GM12878 (cell line): ENCODE measurements around the gene MAPK1. TPM values are rescaled to one million over a fixed set of nuclear protein-coding genes. Genes with fewer than 3 reads are reported as not detected.
A peak's percentile ranks its signal among the peaks of the same experiment; 100 is the strongest.

Source experiments
- CBX5 ChIP-seq: sonication (generic); IDR thresholded peaks from 2 replicates; pipeline ENCODE4 v1.6.1; 2016; ENCODE audit warnings: low read depth, moderate library complexity, mild to moderate bottlenecking, inconsistent platforms
- KAT2A ChIP-seq: conservative IDR thresholded peaks from 2 replicates; pipeline ENCODE4 v1.6.1; 2011; ENCODE audit warnings: low read depth, low read length; ENCODE audit not compliant: control insufficient read depth
- NR2F1 ChIP-seq: fragments of 450-650 bp; conservative IDR thresholded peaks from 2 replicates; pipeline ENCODE4 v1.6.1; 2017; ENCODE audit warnings: mild to moderate bottlenecking
- RELA ChIP-seq: fragments of 450-650 bp; IDR thresholded peaks from 2 replicates; pipeline ENCODE4 v1.8.0; 2014; ENCODE audit warnings: borderline replicate concordance; ENCODE audit not compliant: partially characterized antibody
- SREBF2 ChIP-seq: IDR thresholded peaks from 2 replicates; pipeline ENCODE4 v1.6.1; 2012; ENCODE audit warnings: mild to moderate bottlenecking, low read length
- TCF7 ChIP-seq: IDR thresholded peaks from 2 replicates; pipeline ENCODE4 v1.6.1; 2014; ENCODE audit warnings: antibody characterized with exemption, borderline replicate concordance
- ZNF207 ChIP-seq: fragments of 450-650 bp; IDR thresholded peaks from 2 replicates; pipeline ENCODE4 v1.6.1; 2014; ENCODE audit warnings: antibody characterized with exemption, mild to moderate bottlenecking, borderline replicate concordance
- ZNF217 ChIP-seq: fragments of 450-650 bp; IDR thresholded peaks from 2 replicates; pipeline ENCODE4 v1.6.1; 2017; ENCODE audit warnings: antibody characterized with exemption, mild to moderate bottlenecking
- ZNF384 ChIP-seq: IDR thresholded peaks from 2 replicates; pipeline ENCODE4 v1.6.1; 2012; ENCODE audit warnings: low read depth, mild to moderate bottlenecking, low read length, improper control_type of control experiment, borderline replicate concordance
- polyA plus RNA-seq, 11 experiments: library from polyadenylated mRNA; depleted of rRNA in 4 of 11; unstranded in 6 of 11; stranded (reverse) in 5 of 11; fragments of >200 nt; fragmentation: Nextera tagmentation in 4 of 11; fragmentation: Illumina TruSeq in 1 of 11; extraction: Ambion mirVana in 4 of 11; extraction: Trizol in 1 of 11; gene quantifications; 1 replicate in 1 of 11; 2 replicates in 10 of 11; pipeline versions ENCODE4 v1.2.1 to v1.2.3, GENCODE V29; 2011 to 2016; ENCODE audit warnings: inconsistent platforms in 2 of 11, missing spikeins in 2 of 11, low read depth in 1 of 11
- total RNA-seq, 4 experiments: library from RNA; depleted of rRNA in 3 of 4; stranded (reverse); fragments of >200 nt in 3 of 4; fragmentation: Illumina TruSeq in 1 of 4; extraction: Trizol in 1 of 4; gene quantifications; 2 replicates each; pipeline versions ENCODE4 v1.2.1 to v1.2.3, GENCODE V29; 2013 to 2021
- TF ChIP-seq, protein P1 (sequence below): fragments of 150-350 bp; IDR thresholded peaks from 2 replicates; pipeline ENCODE4 v1.6.1; 2014; ENCODE audit warnings: mild to moderate bottlenecking, low read depth, low read length
- TF ChIP-seq, protein P2 (sequence below): fragments of 450-650 bp; IDR thresholded peaks from 2 replicates; pipeline ENCODE4 v1.6.1; 2016; ENCODE audit warnings: mild to moderate bottlenecking, moderate library complexity, borderline replicate concordance
- TF ChIP-seq, protein P3 (sequence below): IDR thresholded peaks from 2 replicates; pipeline ENCODE4 v1.6.1; 2011; ENCODE audit warnings: low read depth, mild to moderate bottlenecking, low read length, moderate library complexity, borderline replicate concordance; ENCODE audit errors: extremely low read depth
- TF ChIP-seq, protein P4 (sequence below): IDR thresholded peaks from 2 replicates; pipeline ENCODE4 v1.6.1; 2011; ENCODE audit warnings: borderline replicate concordance, low read depth, mild to moderate bottlenecking, moderate library complexity, low read length; ENCODE audit not compliant: insufficient read depth, poor library complexity, severe bottlenecking
- TF ChIP-seq, protein P5 (sequence below): fragments of 450-650 bp; IDR thresholded peaks from 2 replicates; pipeline ENCODE4 v1.6.1; 2017; ENCODE audit warnings: borderline replicate concordance
- TF ChIP-seq, protein P6 (sequence below): fragments of 450-650 bp; formaldehyde crosslinking; IDR thresholded peaks from 2 replicates; pipeline ENCODE4 v1.4.0; 2022; ENCODE audit warnings: mild to moderate bottlenecking, moderate library complexity

Gene MAPK1
- total and polyA plus RNA-seq, 10 of the 15 experiments (the other 5 are each of a cell fraction or from before 2014, with no cell fraction given), result 7.0 to 123 (median 58.4) TPM

DNA sequence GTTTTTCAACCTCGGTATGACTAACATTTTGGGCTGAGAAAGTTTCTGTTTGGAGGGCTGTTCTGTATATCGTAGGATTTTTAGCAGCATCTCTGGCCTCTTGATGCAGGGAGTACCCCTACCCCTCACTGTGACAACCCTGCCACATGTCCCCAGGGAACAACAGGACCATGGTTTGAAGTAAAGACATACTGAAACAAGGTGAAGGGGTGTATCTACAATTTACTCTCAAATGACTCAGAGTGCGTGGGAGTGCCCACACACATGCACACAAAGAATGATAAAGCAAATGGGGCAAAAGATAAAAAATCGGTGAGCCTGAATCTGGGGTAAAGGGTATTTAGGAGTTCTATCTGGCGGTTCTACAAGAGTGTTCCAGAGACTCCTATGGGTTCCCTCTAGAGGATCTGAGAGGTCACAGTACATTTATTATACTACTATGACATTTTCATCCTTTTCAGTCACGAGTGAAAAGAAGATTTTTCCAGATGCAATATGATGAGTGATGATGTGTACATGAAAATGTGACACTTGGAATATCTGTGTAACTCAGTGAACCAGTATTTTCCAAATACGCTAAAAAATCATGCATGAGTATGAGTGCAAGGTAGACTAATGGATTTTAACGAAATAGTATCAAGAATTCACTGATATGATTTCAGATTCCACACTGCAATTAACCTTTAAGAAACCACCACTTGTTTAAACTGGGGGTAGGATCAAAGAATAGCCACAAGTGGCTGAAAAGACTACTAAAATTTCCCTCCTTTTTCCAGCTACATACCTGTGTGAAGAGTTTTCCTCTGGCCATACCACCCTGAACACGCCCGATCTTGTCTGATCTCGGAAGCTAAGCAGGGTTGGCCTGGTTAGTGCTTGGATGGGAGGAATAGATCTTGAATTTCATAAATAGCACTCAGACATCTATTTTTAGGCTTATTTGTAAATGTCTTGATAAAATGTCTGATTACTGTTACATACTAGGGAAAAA is 75.5 kb downstream of the MAPK1 start (continued):
- TF ChIP-seq, protein P1, sequence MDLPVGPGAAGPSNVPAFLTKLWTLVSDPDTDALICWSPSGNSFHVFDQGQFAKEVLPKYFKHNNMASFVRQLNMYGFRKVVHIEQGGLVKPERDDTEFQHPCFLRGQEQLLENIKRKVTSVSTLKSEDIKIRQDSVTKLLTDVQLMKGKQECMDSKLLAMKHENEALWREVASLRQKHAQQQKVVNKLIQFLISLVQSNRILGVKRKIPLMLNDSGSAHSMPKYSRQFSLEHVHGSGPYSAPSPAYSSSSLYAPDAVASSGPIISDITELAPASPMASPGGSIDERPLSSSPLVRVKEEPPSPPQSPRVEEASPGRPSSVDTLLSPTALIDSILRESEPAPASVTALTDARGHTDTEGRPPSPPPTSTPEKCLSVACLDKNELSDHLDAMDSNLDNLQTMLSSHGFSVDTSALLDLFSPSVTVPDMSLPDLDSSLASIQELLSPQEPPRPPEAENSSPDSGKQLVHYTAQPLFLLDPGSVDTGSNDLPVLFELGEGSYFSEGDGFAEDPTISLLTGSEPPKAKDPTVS, result no peak
- TF ChIP-seq KAT2A, result no peak
- TF ChIP-seq SREBF2, result no peak
- TF ChIP-seq NR2F1, result no peak; the same call in 1 of the 2 replicates
- TF ChIP-seq, protein P2, sequence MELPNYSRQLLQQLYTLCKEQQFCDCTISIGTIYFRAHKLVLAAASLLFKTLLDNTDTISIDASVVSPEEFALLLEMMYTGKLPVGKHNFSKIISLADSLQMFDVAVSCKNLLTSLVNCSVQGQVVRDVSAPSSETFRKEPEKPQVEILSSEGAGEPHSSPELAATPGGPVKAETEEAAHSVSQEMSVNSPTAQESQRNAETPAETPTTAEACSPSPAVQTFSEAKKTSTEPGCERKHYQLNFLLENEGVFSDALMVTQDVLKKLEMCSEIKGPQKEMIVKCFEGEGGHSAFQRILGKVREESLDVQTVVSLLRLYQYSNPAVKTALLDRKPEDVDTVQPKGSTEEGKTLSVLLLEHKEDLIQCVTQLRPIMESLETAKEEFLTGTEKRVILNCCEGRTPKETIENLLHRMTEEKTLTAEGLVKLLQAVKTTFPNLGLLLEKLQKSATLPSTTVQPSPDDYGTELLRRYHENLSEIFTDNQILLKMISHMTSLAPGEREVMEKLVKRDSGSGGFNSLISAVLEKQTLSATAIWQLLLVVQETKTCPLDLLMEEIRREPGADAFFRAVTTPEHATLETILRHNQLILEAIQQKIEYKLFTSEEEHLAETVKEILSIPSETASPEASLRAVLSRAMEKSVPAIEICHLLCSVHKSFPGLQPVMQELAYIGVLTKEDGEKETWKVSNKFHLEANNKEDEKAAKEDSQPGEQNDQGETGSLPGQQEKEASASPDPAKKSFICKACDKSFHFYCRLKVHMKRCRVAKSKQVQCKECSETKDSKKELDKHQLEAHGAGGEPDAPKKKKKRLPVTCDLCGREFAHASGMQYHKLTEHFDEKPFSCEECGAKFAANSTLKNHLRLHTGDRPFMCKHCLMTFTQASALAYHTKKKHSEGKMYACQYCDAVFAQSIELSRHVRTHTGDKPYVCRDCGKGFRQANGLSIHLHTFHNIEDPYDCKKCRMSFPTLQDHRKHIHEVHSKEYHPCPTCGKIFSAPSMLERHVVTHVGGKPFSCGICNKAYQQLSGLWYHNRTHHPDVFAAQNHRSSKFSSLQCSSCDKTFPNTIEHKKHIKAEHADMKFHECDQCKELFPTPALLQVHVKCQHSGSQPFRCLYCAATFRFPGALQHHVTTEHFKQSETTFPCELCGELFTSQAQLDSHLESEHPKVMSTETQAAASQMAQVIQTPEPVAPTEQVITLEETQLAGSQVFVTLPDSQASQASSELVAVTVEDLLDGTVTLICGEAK, result no peak
- TF ChIP-seq, protein P3, sequence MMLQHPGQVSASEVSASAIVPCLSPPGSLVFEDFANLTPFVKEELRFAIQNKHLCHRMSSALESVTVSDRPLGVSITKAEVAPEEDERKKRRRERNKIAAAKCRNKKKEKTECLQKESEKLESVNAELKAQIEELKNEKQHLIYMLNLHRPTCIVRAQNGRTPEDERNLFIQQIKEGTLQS, result no peak
- no peak for TF ChIP-seq ZNF217
- no peak for TF ChIP-seq ZNF384
- TF ChIP-seq, protein P4, sequence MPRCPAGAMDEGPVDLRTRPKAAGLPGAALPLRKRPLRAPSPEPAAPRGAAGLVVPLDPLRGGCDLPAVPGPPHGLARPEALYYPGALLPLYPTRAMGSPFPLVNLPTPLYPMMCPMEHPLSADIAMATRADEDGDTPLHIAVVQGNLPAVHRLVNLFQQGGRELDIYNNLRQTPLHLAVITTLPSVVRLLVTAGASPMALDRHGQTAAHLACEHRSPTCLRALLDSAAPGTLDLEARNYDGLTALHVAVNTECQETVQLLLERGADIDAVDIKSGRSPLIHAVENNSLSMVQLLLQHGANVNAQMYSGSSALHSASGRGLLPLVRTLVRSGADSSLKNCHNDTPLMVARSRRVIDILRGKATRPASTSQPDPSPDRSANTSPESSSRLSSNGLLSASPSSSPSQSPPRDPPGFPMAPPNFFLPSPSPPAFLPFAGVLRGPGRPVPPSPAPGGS, result peak; percentile 51
- 0 out of 2 replicates have a peak, but pooled peaks have one; percentile 33 for TF ChIP-seq CBX5
- TF ChIP-seq, protein P5, sequence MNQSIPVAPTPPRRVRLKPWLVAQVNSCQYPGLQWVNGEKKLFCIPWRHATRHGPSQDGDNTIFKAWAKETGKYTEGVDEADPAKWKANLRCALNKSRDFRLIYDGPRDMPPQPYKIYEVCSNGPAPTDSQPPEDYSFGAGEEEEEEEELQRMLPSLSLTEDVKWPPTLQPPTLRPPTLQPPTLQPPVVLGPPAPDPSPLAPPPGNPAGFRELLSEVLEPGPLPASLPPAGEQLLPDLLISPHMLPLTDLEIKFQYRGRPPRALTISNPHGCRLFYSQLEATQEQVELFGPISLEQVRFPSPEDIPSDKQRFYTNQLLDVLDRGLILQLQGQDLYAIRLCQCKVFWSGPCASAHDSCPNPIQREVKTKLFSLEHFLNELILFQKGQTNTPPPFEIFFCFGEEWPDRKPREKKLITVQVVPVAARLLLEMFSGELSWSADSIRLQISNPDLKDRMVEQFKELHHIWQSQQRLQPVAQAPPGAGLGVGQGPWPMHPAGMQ, result no peak
- no peak for TF ChIP-seq TCF7
- TF ChIP-seq RELA, result no peak
- TF ChIP-seq, protein P6, sequence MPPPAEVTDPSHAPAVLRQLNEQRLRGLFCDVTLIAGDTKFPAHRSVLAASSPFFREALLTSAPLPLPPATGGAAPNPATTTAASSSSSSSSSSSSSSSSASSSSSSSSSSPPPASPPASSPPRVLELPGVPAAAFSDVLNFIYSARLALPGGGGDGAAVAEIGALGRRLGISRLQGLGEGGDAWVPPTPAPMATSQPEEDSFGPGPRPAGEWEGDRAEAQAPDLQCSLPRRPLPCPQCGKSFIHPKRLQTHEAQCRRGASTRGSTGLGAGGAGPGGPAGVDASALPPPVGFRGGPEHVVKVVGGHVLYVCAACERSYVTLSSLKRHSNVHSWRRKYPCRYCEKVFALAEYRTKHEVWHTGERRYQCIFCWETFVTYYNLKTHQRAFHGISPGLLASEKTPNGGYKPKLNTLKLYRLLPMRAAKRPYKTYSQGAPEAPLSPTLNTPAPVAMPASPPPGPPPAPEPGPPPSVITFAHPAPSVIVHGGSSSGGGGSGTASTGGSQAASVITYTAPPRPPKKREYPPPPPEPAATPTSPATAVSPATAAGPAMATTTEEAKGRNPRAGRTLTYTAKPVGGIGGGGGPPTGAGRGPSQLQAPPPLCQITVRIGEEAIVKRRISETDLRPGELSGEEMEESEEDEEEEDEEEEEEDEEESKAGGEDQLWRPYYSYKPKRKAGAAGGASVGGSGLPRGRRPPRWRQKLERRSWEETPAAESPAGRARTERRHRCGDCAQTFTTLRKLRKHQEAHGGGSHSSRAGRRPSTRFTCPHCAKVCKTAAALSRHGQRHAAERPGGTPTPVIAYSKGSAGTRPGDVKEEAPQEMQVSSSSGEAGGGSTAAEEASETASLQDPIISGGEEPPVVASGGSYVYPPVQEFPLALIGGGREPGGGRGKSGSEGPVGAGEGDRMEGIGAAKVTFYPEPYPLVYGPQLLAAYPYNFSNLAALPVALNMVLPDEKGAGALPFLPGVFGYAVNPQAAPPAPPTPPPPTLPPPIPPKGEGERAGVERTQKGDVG (CRISPR knock-in tag), result no peak
- TF ChIP-seq ZNF207, result 0 out of 2 replicates have a peak, but pooled peaks have one; percentile 57
